ENCODE measurements around the gene LNX2.

Gene LNX2

DNA sequence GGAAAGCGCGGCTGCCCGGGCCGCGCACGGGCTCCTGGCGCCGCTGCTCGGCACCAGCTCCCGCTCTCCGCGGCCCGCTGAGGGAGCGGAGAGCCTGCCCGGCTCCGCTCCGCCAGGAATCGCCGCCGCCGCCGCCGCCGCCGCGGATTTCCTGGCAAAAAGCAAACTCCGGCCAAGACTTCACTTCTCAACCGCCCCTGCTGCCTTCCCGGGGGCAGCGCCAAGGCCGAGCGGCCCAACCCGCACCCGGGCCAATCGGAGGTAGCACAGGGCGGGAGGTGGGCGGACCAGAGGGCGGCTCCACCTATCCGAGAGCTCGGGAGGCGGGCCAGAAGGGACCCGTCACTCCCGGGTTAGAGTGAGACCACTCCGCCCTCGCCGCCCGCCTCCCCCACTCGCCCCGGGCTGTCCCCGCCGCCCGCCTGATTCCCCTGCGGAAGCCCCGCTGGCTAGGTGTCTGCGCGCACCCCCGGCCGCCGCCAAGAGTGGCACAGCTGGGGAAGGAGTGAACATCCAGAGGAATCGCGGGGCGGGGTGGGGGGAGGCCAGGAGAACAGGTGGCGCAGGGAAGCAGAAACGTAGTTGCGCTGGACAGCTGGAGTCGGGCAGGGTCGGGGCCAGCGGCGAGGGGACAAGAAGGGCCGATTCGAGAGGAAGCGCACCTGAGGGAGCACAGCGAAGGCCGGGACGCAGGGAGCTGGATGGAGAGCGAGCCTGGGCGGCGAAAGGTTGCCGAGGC, at the start of gene LNX2:
LNX2 (minus strand) TSS at position 153 of the 739 bp plus-strand sequence. CDS start 38,826 bp downstream, outside the sequence.
- DNase-seq, result peak; percentile 81

DNA sequence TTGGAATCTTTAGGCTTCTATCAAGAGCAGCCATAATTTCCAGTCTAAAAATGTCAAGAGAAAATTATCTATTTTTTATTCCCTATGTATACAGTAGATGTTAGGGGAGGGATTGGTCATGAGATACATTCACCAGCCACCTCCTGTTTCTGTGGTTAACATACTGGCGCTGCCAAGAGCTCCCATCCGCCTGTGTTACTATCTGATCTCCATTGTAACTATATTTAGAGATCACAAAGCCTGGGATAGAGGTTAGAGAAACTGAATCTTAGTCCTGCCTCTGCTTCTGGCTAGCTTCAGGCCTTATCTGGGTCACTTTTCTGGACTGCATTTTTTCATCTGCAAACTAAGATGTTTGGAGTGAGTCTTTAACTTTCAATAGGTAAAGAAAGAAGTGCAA, 47.6 kb upstream of the LNX2 start:
- no peak for DNase-seq

- no peak for DNase-seq
These were observed 46.6 kb upstream of the LNX2 start for GRCh38 chr13:27666951-27667350.

DNA sequence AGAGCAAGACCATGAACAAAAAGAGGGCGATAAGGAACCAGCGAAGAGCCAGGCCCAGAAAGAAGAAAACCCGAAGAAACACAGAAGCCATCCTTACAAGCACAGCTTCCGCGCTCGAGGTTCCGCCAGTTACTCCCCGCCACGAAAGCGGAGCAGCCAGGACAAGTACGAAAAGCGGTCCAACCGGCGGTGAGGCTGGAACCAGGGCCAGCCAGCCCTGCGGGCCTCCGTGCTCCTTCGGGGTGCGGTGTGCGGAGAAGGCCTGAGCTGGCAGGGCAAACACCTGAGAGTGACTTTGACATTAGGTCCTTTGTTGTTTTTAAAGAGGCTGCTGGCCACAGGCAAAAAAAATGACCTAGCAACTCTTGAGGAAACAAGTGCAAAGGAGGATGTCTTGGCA, 45.4 kb upstream of the LNX2 start:
- no peak for DNase-seq

DNA sequence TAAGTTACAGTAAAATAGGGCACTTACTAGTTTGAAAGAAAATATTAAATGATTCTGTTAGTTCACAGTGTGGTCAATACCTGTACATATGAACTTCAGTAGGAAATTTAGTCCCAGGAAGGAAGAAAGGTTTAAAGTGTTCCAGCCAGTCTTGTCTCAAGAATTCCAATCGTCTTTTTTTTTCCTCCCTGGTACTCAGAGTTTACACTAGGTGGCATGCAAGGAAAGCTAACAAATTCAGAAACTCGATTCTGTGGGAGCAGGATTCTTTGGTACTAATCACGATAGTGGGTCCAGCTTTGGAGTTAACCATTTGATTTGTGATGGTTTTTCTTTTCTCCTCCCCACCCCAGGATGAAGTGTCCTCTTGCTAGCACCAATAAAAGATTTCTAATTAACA, 45.0 kb upstream of the LNX2 start:
- no peak for DNase-seq

DNA sequence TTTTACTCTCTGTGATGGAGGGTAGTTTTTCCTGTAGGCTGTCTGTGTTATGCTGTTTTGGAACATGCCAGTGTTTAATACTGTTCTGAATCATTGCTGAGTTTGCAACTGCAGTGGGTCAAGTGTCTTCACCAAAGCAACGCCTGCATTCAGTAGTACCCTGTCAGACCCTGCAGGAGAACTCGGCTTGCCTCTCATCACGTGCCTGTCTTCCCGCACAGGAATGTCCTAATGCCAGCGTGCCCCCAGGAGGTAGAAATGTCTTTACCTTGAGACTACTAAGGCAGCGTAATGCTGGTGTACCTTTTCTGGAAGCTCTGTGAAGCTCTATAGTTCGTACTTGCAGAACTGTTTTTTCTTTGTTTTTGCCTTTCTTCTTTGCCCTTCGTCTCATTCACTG, 43.6 kb upstream of the LNX2 start:
- no peak for DNase-seq

DNA sequence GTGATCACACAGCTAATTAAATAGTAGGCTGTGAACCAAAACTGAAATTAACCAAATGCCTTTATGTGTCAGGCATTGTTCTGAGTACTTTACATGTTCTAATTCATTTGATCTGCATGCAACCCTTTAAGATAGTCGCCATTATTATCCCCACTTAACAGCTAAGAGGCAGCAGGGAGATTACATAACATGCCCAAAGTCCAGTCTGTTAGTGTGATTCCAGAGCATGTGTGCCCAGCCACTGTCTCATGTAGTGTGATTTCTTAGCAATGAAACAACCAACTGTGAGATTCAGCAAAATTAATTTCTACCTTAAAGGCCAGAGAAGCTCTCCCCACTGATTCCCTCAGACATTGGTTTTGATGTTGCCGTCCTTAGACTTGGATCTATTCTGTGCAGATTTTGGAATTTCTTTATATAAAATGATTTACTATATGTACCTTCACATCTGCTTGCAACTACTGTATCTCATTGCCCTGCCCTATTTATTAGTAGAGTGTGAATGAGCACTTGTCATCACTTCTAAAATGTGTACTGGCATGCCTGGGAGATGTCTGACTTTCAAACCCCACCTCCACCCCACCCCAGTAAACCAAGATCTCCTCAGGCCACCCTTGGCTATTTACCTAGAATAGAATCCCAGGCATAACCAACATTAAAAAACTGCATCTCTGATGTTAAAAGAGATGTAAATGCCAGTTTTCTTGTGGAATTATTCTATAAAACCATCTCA, 42.6 kb upstream of the LNX2 start:
- DNase-seq, result no peak

- no peak for DNase-seq
These were observed 40.7 kb upstream of the LNX2 start for GRCh38 chr13:27661017-27661416.

DNA sequence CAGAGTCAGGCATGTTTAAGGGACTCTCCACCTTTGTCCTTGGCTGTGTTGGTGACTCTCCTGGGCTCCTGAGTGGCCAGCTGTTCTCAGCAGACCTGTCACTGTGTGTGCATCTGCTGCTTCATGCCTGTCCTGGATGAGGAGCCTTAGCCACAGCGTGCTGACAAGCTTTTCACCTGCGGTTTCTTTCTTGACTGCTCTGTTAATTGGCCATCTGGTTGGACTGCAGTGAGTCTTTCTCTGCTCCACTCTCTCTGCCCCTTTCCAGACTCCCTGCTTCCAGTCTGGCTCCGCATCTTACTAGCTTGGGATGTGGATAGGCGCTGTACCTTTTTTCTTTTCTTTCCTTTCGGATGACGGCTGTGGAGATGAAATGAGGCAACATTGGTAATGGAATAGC, 40.2 kb upstream of the LNX2 start:
- no peak for DNase-seq

DNA sequence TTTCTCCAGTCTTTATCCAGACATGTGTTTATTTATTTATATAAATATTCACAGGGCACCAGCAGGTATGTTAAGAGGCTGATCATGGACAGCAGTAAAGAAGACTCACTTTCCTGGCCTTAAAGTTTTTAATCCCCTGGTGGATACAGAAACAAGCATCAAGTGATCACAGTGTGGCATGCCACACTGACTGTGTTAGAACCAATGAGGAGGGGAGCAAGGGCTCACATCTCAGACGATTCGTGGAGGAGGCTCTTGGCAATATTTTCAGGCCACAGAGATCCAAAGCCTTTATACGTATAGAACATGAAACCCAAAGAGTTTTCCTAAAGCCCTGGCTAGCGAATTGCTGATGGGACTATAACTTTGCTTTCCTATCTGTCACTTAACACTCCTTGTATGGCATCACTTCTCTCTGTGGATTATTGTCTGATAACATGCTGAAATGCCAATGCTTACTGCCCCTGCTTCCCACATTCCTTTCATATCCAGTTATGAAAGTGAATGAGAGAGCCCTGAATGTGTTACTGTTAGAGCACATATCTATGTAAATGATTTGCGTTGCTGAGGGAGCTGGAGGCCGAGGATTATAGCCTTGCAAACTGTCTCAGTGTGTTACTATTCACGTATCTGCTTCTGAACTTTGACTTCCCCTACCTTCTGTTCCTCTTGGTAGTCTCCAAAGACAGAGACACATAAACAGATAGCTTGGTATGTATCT, 39.0 kb upstream of the LNX2 start:
- DNase-seq, result no peak

- no peak for DNase-seq
These were observed 38.2 kb upstream of the LNX2 start for GRCh38 chr13:27658546-27658945.

DNA sequence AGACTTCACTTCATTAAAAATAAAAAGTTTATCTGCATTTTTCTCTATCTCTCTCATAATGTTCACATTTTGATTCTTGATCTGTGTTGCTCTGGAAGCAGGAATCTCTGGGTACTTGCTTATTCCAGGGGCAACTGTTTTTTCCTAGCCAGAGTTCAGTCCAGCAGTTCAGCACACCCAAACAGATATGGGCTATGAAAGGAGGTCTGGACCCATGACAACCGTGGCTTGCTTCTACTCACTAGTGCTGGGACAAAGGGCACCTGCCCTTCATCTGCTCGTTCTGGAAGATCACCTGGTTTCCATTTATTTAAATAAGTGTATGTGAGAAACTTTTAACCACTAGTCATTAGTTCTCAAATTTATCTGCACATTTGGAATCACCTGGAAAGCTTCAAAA, 37.4 kb upstream of the LNX2 start:
- no peak for DNase-seq

DNA sequence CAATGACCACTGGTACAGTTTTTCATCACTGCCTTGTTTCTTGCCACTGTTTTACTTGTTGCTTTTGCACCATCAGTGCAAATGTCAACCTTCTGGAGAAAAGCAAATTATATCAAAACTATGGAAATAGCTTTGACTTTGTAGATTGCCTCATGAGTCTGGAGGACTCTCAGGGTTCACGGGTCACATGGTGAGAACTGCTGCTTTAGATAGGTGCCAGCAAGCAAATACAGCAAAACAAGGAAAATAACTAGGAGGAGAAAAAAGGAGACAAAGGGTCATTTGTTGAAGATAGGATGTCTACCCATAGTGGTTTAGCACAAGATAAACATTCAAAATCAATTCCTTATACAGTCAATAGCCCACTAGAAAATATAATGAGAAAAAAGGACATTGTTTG, 34.5 kb upstream of the LNX2 start:
- DNase-seq, result no peak

DNA sequence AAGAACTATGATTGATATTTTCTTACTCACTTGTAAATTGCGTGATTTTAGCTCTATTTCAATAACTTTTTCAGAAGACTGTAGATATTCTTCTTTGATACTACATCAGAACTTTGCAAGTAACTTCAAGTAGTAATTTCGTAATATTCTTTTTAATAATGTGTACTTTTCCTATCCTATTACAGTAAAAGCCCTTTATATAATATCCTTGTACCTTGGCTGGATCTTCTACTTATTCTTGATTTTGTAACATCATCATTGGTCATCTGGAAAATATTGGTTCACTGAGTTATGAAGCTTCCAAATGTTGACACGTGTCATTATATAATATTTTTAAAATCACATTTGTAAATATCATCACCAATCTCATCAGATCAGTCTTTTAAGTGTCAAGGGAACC, 33.7 kb upstream of the LNX2 start:
- DNase-seq, result no peak

DNA sequence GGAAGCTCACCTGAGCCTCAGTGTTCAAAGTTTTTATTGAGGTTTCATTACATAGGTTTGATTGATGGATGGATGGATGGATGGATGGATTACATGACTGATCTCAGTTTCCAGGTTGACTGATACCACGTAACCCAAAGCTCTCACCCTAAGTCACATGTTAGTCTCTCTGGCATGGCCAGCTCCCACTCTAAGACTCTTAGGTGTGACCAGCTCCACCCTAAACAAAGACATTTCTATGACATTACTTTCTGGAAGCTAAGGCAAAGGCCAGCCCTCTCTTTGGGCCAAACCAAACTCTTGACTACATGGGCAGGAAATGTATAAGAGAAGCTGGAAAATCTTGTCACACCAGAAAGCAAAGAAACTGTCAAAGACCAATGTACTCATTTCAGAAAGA, 30.0 kb upstream of the LNX2 start:
- DNase-seq, result no peak

GRCh38 chr13:27644302-27644701, 24.0 kb upstream of the LNX2 start:
- no peak for DNase-seq

- no peak for DNase-seq
These were observed 23.2 kb upstream of the LNX2 start for GRCh38 chr13:27643334-27644132.

- DNase-seq, result no peak
These were observed 21.6 kb upstream of the LNX2 start for GRCh38 chr13:27641711-27642502.

- DNase-seq, result no peak
These were observed 18.9 kb upstream of the LNX2 start for GRCh38 chr13:27639186-27639585.

DNA sequence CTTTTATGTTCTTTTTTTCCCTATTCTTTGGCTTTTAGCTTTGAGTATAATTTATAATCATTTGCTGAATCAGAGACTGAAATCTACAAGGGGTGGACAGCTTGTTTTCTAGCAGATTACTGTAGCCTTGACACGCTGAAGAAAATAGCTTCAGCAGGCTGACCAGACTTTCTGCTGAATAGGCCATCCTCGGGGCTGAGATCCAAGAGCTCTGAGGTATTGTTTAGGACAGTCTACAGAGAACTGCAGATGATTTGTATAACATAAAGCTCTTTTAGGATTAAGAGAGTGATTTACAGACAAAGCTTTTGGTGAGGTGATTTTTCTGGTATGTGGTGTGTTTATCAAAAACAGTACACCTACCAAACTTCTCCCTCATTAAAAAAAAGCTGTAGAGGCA, 18.2 kb upstream of the LNX2 start:
- no peak for DNase-seq

GRCh38 chr13:27638001-27638400, 17.7 kb upstream of the LNX2 start:
- DNase-seq, result no peak

- no peak for DNase-seq
These were observed 16.9 kb upstream of the LNX2 start for GRCh38 chr13:27637289-27637626.
